SU-DHL-6 (cell line): ENCODE data around the gene C2CD2.

Experiments
- H2AFZ ChIP-seq: fragments of 200-600 bp; sonication (generic); 2 replicates; pipeline ENCODE4 v1.6.1; 2014; ENCODE audit warnings: low read depth, mild to moderate bottlenecking, moderate library complexity, mixed read lengths, antibody characterized with exemption, low read length; ENCODE audit not compliant: severe bottlenecking
- H3F3A ChIP-seq: fragments of 200-600 bp; shearing (Covaris generic); 2 replicates; pipeline ENCODE4 v1.6.0; 2016; ENCODE audit warnings: antibody characterized with exemption, mild to moderate bottlenecking; ENCODE audit not compliant: insufficient read depth
- H3K27ac ChIP-seq: fragments of 200-600 bp; sonication (generic); 2 replicates; pipeline ENCODE4 v1.5.1; 2016; ENCODE audit warnings: low read depth, mild to moderate bottlenecking, low read length, moderate library complexity, mixed read lengths
- H3K27me3 ChIP-seq: fragments of 200-600 bp; sonication (generic), shearing (Covaris generic); 2 replicates; pipeline ENCODE4 v1.6.0; 2014; ENCODE audit warnings: mild to moderate bottlenecking, low read length
- H3K36me3 ChIP-seq: fragments of 200-600 bp; sonication (generic); 2 replicates; pipeline ENCODE4 v1.6.1; 2014; ENCODE audit warnings: mild to moderate bottlenecking, low read length, mixed read lengths
- H3K4me2 ChIP-seq: fragments of 300-600, 200-600 bp; shearing (Covaris generic), sonication (generic); 2 replicates; pipeline ENCODE4 v1.6.0; 2014; ENCODE audit warnings: low read length, low read depth, mild to moderate bottlenecking; ENCODE audit not compliant: poor library complexity, severe bottlenecking
- H3K4me3 ChIP-seq: fragments of 200-600 bp; sonication (generic); 2 replicates; pipeline ENCODE4 v1.5.1; 2014; ENCODE audit warnings: antibody characterized with exemption, low read length, mild to moderate bottlenecking, mixed read lengths; ENCODE audit not compliant: insufficient read depth, poor library complexity, severe bottlenecking
- H3K79me2 ChIP-seq: fragments of 200-600 bp; sonication (generic); 2 replicates; pipeline ENCODE4 v1.6.1; 2014; ENCODE audit warnings: mild to moderate bottlenecking, low read length, moderate library complexity; ENCODE audit not compliant: insufficient read depth
- H3K9ac ChIP-seq: fragments of 200-600 bp; sonication (generic); 2 replicates; pipeline ENCODE4 v1.7.0; 2014; ENCODE audit warnings: mild to moderate bottlenecking, low read length
- H3K9me2 ChIP-seq: fragments of 200-600 bp; sonication (generic); replicated peaks from 2 replicates; pipeline ENCODE4 v1.6.1; 2014; ENCODE audit warnings: low read length; ENCODE audit not compliant: insufficient read depth
- H3K9me3 ChIP-seq: fragments of 200-600 bp; sonication (generic); 2 replicates; pipeline ENCODE4 v1.6.1; 2014; ENCODE audit warnings: low read length, mixed read lengths; ENCODE audit not compliant: insufficient read depth
- H4K20me1 ChIP-seq: fragments of 200-600 bp; sonication (generic); 2 replicates; pipeline ENCODE4 v1.6.1; 2014; ENCODE audit warnings: low read depth, mild to moderate bottlenecking, antibody characterized with exemption, low read length, moderate library complexity, mixed read lengths
- CTCF ChIP-seq: fragments of 200-600 bp; sonication (generic); IDR thresholded peaks from one replicate; pipeline ENCODE4 v1.5.1; 2017; ENCODE audit warnings: antibody characterized with exemption, mild to moderate bottlenecking, low read length, moderate library complexity; ENCODE audit not compliant: insufficient read depth, poor library complexity, severe bottlenecking
- EZH2phosphoT487 ChIP-seq: fragments of 200-600 bp; sonication (generic), shearing (Covaris generic); conservative IDR thresholded peaks from 2 replicates; pipeline ENCODE4 v1.6.1; 2018; ENCODE audit warnings: mild to moderate bottlenecking, antibody characterized with exemption, low read length, moderate library complexity, mixed read lengths

Gene C2CD2

DNA sequence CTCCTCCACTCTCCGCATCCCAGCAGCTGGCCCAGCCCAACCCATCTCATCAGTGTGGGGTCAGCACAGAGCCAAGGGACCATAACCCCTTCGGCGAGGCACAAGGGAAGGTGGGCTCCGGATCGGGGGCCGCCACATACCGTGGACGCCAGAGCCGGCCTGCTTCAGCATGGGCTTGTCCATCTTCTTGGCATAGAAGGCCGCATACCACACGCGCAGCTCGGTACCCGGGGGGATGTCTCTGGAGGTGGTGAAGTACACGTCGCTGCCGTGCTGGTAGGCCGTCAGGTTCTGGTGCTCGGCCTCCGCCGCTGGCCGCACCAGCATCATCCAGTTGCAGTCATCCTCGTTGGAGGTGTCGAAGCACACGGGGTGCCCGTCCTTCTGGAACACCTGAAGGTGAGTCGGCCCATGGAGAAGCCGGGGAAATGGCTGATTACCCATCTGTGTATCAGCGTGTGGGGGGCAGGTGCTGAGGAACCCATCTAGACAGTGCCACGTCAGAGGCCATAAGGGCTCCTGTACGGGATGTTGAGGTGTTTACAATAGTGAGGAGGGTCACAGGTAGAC, 99.3 kb downstream of the C2CD2 start:
- Histone ChIP-seq H3K9me3 (no peaks in the 10 kb centered on the region), H3K4me3 (no peak overlapping the region), H3K79me2 (no peaks in the 10 kb centered on the region; the same call in 1 of the 2 replicates), H3K27ac (no peak overlapping the region), H3K27me3 (no peaks in the 10 kb centered on the region), H3K4me2 (no peak overlapping the region), H4K20me1 (no peaks in the 10 kb centered on the region), H3K9ac (no peak overlapping the region), H3F3A (no peaks in the 10 kb centered on the region), H3K36me3 (peaks cover 2% of the 10 kb centered on the region; the same call in 1 of the 2 replicates), H3K9me2 (no peaks in the 10 kb centered on the region), H2AFZ (no peak overlapping the region)
- TF ChIP-seq CTCF: no peak
- TF ChIP-seq EZH2phosphoT487: no peak

GRCh38 chr21:41852929-41853320, 100.9 kb downstream of the C2CD2 start:
- Histone ChIP-seq H4K20me1 (no peaks in the 10 kb centered on the region), H2AFZ (no peak overlapping the region), H3K9me2 (no peaks in the 10 kb centered on the region), H3K27me3 (no peaks in the 10 kb centered on the region), H3K4me2 (no peak overlapping the region), H3K79me2 (no peaks in the 10 kb centered on the region; the same call in 1 of the 2 replicates), H3K36me3 (peaks cover 2% of the 10 kb centered on the region; the same call in 1 of the 2 replicates), H3K4me3 (no peak overlapping the region), H3F3A (no peaks in the 10 kb centered on the region), H3K9ac (no peak overlapping the region), H3K9me3 (no peaks in the 10 kb centered on the region), H3K27ac (no peak overlapping the region)
- TF ChIP-seq CTCF (no peak), EZH2phosphoT487 (no peak)

DNA sequence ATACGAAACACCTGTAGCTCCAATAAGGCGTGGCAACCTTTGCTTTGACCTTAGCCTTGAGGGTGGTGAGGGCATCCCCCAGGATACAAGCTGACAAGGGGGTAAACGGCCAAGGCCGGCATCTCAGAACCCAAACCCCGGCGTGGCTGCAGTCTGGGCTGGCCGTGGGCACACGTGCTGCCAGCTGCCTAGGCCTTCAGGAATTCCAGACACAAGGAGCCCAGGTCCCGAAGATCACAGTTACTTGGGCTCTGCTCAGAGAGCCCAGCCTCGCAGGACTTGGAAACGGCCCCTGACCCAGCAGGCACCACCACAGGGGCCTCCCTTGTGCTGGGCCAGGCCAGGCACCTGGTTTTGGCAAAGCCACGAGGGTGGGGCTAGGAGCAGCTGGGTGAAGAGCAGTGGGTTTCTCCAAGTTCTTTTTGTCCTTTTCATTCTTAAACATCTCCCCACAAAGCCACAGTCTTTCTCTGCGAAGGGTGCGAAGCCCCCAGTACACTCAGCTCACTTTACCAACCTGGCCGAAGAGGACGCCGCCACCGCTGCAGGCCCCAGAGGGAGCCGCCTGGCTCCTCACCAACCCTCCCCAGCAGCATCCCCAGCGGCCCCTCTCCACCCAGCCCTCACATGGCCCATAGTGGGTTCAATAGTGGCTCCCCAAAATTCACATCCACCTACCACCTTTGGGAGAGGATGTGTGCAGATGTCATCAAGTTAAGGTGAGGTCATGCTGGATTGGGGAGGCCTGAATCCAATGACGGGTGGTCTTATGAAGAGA, 101.5 kb downstream of the C2CD2 start:
- no peak overlapping the region for H3K4me3 ChIP-seq

More for the DNA sequence above, 101.5 kb downstream of the C2CD2 start:
- no peaks in the 10 kb centered on the region for H3K9me2 ChIP-seq
- H3K9me3 ChIP-seq: no peaks in the 10 kb centered on the region
- no peaks in the 10 kb centered on the region for H4K20me1 ChIP-seq
- no peaks in the 10 kb centered on the region; the same call in 1 of the 2 replicates for H3K79me2 ChIP-seq
- H3K27me3 ChIP-seq: no peaks in the 10 kb centered on the region
- TF ChIP-seq CTCF: no peak
- no peak for TF ChIP-seq EZH2phosphoT487
- H3K36me3 ChIP-seq: peaks cover 2% of the 10 kb centered on the region; the same call in 1 of the 2 replicates
- H3K27ac ChIP-seq: no peak overlapping the region
- no peak overlapping the region for H2AFZ ChIP-seq
- no peak overlapping the region for H3K9ac ChIP-seq
- no peaks in the 10 kb centered on the region for H3F3A ChIP-seq
- H3K4me2 ChIP-seq: no peak overlapping the region
